HG03460 (cell line): ENCODE results near the gene GMDS.

ENCODE experiments used
- ATAC-seq: cut with Tn5 transposase; IDR thresholded peaks from one replicate; pipeline ENCODE4 v1.9.1; 2021; ENCODE audit not compliant: unreplicated experiment

GMDS gene

DNA sequence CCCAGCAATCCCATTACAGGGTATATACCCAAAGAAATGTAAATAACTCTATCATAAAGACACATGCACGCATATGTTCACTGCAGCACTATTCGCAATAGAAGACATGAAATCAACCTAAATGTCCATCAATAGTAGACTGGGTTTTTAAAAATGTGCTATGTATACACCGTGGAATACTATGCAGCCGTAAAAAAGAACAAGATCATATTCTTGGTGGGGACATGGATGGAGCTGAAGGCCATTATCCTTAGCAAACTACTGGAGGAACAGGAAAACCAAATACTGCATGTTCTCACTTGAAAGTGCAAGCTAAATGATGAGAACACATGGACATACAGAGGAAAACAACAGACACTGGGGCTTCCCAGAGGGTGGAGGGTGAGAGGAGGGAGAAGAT lies 201.2 kb downstream of the GMDS start:
- ATAC-seq: no peak

DNA sequence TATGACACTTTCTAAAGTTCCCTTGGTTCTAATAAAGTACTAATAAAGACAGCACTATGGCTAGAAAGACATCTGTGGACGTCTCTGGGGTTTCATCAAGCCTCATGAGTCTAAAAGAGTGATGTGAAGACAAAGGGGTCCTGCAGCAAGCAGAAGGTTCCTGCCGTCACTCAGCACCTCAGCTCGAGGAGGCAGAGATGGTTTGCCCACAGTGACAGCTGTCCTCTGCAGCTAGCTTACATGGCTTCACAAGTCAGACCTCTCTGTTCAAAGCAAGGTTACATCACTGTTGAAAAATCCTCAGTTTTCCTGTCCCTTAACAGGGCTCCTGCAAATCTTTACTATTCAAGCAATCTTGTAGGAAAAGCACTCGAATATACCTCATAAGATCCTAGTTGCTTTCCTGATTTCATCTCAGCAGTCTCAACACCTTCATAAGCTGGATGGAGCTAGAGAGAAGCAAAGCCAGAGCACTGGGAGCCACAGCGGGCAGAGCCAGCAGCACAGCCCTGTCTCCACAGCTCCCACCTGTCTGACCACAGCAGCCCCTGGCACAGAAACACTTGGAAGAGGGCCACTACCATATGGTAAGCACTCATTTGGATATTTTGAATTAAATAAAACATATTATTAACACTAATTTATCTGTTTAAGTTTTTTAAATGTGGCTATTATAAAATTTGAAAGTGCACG lies 202.3 kb downstream of the GMDS start:
- ATAC-seq: no peak

DNA sequence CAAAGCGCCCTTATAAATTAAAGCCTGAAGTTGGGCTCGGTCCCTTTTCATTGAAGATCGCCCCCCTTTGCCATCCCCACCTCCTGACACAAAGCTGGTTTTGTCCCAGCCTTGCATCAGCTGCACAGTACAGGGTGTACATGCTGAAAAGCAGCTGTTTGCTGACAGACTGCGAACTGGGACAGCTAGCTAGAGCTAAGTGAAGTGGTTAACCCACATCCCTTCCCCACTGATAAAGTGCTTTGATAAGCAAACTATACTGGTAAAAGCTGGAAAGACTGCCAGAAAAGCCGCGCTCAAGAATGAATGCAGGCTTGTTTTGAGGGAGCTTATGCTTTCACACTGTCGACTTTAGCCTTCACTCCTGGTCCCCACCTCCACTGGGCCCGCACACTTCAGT lies 207.3 kb downstream of the GMDS start:
- no peak for ATAC-seq

DNA sequence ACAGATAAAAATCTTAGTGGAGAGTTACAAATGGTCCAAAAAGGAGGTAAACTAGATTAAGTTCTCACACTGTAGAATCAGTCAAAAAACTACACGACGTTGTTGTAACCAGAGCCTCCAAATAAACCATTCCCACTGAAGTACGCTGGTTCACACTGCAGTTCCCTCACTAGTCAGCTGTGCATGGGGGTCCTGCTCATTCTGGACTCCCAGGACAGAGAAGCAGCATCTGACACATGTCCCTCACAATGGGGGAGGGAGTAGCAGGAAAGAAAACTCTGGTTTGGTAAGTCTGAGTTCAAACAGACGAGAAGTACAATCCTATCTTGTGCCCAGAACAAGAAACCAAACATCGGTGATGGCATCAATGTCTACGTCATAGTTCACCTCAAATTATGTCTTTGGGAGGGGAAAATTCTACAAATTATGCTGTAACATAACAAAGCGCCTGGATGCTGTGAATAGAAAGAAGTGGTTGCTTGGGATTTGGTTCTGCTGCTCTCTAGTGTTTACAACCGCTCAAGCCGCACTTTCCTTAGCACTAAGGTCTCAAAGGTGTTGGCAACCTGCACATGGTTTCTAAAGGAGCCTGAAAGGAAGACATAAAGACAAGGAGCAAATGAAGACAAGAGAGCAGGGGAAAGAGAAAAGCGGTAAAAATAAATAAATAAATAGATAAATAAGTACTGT lies 208.0 kb downstream of the GMDS start:
- ATAC-seq: no peak

DNA sequence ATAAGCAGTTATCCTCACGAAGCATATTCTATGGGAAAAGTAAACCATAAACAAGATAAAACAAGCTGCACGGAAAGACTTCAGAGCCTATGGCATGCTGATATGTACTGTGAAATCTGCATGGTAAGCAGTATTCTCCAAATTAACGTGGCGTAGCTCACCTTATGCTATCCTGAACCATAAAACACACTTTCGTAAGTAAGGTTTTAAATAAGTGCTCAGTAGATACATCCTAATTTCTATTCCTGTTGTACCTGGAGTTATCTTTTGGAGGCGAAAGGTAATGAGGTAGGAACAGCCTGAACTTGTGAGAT lies 208.7 kb downstream of the GMDS start:
- no peak for ATAC-seq

DNA sequence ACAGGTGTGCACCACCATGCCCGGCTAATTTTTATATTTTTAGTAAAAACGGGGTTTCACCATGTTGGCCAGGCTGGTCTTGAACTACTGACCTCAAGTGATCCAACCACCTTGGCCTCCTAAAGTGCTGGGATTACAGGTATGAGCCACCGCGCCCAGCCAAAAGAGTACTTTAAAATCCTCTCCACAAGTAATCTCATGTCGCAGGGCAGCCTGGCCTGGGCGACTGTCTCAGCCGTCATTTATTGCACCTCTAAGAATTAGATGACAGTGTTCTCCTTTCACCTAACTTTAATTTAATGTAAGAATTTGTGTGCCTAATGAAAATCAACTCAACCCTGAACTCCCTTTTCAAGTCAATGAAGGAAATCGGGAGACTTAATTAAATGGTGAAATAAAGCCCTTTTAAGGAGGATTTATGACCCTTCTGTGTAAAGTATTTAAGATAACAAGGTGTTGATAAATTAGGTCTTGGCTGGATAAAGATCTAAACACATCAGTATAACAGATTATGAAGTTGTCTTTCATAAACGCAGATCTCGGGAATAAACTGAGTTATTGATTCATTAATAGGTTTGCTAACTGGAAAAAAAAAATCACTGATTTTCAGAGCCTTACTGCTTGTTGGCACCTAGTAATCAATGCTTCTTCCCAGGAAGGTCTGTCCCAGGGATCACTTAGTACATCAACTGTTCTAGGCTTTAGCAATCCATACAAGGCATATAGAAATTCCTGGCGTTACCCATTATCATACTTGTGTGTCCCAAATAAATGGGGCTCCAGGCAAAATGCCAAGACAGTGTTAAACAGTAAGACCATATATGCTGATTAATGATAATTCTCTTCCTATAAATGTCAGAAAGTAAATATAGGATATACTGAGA lies 209.3 kb downstream of the GMDS start:
- no peak for ATAC-seq

DNA sequence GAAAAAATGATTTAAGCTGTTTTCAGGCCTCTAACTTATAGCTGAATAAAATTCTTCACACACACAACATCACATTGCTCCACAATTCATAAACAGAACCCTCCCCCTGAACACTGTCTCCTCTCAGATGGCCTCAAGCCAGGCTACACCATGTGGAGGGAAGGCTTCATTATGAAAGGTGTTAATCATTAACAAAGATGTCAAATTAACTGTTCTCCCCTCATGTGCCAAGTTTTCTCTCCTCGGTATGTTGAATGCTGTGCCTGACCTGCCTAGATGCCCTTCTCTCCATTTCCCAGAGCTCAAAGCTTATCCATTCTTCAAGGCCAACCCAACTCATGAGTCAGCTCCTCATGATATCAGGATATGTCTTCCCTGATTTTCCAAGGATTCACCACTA lies 210.4 kb downstream of the GMDS start:
- no peak for ATAC-seq

DNA sequence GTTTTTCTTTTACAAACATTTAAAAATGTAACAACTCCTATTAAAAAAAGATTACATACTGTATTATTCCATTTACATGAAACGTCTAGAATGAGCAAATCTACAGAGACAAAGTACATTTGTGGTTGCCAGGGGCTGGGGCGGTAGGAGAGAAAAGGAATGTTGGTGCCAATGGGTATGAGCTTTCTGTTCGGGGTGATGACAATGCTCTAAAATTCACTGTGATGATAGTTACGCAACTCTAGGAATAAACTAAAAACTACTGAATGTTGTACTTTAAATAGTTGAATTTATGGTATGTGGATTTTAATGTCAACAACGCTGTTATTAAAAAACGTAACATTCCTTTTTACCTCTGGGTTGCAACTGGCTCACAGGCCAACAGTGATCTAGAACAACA lies 211.1 kb downstream of the GMDS start:
- ATAC-seq: no peak

DNA sequence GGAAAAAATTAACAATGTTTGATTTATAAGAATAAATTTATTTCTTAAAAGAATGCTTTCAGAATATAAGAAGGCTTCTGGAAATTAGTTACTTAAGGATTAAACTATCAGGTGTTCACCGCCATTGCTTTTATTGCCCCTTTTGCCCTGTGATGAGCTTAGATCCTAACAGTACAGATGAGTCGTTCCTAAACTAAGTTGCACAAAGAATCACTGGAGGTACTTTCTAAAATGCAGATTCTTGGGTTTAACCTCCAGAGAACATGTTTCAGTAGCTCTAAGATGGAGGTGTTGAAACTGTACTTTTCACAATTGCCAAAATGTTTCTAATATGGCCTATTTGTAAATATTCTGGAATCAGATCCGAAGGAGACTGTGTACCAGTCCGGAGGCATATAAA lies 211.9 kb downstream of the GMDS start:
- no peak for ATAC-seq

DNA sequence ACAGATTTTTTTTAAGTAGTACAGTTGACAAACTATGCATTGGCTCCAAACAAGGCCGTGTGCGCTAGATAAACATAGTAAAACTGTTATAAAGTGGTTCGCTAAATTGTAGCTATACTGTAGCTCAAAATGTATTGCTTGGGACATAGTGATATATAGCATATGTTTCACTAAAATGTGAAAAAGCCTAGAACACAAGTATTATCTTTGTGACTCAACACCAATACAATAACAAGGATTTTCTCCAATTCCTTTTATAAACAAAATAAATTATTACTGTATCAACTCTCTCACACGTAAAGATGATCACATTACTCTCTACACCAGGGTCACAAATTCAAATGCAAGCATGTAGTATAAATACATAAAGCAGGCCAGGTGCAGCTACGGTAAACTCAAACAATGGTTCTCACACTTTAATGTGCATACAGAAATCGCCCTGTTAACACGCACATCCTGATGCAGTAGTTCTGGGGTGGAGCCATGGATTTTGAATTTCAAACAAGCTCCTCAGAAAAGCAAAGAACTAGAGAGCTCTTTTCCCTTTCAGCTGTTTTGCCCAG lies 214.6 kb downstream of the GMDS start:
- no peak for ATAC-seq

DNA sequence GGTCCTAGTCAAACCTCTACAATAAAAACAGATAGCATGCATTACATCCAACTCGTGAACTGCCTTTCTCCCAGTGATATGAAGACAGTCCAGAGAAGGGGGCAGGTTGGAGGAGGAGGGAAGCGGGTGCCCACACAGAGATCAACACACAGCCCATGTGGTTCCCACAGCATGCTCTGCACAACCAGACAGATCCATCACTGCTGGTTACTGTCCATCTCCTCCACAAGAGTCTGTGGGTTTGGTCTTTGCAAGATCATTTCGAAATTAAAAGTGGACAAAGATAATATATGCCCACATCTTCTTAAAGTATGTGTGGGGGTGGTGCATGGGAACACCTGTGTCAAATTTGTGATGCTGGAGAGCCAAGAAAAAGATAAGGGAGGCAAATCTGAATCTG lies 215.5 kb downstream of the GMDS start:
- no peak for ATAC-seq

DNA sequence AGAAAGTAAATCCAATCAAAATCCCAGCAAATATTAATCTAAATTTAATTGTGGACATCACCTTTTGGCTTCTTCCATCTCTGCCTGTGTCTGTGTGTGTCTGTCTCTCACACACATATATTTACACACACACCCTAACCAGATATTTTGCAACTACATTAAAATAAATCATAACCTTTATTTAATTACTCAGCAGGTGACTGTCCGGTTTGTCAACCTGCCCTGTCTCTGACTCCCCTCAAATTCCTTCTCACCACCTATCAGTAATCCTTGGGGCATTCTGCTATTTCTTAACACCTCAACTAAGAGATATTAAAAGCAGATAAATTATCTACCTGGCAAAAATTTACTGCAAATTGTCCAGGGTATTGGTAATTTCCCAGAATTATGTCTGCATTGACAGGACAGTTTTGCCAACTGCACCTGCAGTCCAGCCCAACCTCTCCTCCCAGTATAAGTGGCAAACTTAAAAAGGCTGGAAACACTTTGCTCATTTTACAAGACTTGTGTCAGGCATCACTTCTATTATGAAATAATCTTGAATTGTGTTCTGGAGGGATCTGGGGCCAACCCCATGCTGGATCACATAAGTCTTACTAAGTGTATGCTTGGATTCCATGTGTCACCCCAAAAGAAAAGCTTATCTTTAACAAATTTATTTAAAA lies 216.1 kb downstream of the GMDS start:
- no peak for ATAC-seq

DNA sequence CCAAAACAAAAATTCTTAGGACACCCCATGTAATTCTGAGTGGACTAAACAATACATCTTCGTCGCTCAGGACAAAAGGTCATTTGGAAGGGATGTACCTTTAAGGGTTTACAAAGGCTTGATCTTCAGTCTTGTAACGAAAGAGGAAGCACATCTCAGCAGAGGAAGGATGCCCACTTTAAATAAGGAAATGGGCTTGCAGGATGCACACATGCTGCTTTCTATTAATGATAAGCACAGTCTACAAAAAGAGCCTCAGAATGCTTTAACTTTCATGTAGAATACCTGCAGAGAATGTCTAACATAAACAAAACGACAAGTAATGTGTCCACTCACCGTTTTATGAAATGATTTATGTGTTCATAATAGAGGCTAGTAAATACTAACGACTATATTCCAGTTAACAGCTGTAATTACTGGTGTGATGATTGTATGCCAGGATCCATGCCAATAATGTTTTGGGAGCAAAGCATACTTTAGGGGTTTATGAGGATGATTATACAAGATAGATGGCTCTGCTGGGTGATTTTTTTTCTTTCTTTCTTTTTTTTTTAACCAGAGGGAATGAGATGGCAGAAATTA lies 216.9 kb downstream of the GMDS start:
- ATAC-seq: peak; percentile 90

DNA sequence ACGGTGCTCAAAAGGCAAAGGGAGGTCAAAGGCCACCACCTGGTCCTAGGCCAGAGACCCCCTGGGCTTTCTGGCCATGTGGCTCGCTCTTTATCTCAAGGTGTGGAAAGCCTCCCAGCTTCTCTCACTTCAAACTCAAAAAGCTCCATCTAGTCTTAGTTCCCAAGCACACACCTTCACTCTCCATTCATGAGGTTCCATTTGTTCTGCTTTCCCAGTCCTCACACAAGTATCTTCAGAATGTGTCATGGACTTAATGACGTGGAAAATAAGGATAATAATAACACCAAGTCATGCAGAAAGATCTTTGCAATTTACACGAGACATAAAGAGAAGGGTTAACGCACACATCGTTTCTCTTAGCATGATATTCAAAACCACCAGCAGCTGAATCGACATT lies 219.3 kb downstream of the GMDS start:
- ATAC-seq: no peak

DNA sequence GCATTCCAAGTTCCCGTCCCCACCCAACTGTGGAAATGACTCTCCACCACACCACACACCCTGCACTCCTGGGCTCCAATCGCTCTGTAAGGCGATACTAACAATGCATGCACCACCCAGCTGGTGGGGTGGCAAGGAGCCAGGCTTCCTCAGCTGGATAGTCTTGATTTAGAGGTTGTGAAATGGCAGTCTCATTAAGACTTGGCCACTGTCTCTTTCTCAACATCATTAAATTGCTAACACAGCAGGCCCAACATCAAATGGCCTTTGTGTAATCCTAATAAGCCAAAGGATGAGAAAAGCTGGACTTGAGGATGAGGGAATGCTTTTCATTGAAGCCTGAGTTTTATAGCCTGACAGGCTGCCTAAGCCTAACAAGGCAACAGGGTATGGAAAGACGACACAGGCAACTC lies 223.7 kb downstream of the GMDS start:
- no peak for ATAC-seq

DNA sequence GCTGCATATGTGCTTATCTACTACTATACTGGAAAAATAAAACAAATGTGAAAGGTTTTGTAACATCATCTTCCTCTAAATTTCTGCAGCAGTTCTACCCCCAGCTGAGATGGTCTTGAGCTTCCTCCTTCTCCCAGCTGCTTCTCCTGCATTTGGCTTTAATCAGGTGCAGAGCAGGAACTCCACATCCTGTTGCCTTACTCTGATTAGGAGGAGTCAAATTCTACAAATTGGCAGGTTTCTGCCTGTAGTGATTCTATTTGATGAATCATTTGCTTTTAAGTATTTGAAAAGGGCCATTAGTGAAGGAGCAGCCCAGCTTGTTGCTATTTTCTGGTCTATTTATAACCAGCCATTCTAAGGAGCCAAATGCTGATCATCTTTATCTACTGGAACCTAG lies 224.5 kb downstream of the GMDS start:
- no peak for ATAC-seq

DNA sequence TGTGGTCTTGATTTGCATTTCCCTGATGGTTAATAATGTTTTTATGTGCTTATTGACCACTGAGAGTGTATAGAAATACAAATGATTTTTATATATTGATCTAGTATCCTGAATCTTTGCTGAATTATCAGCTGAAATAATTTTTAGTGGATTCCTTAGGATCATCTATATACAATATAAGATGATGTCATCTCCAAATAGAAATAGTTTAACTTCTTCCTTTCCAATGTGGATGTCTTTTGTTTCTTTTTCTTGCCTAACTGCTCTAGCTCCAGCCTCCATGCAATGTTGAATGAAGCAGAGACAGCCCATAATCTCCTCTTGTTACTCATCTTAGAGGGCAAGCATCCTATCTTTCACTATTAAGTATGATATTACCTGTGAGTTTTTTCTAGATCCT lies 226.4 kb downstream of the GMDS start:
- ATAC-seq: no peak

DNA sequence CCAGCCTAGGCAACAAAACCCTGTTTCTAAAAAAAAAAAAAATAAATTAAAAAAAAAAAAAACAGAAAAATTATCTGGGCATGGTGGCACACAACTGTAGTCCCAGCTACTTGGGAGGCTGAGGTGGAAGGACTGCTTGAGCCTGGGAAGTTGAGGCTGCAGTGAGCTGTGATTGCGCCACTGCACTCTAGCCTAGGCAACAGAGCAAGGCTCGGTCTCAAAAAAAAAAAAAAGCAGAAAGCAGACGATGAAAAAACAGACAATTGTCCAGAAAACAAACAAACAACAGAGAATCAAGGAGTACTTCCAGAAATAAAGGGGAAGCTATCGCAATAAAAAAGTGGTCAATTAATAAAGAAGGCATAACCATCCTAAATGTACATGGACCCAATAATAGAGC lies 229.4 kb downstream of the GMDS start:
- no peak for ATAC-seq

DNA sequence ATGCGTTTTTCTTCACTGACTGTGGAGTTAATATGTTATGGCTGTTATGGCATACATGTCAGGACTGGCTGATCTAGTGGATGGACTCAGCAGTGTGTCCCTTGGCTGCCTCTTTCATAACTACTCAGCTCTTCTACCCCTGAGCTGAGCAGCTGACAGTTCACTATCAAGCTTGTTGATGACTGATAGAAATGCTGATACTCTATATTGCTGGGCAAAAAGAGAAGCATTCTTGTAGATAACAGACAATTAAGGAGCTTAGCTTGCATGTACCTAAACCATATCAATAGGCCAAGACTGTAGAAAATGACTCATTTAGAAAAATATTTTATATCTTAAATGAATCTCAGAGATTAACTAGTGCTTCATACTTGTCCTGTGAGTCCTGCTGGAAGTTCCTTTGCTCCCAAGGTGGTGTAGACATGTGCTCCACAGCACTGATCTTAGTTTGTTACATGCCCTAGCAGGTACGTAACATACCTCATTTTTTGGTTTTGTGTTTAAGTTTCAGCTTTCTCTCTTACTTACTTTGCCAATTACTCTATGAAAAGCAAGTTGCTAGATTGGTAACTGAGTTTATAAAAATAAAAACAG lies 236.9 kb downstream of the GMDS start:
- ATAC-seq: no peak

DNA sequence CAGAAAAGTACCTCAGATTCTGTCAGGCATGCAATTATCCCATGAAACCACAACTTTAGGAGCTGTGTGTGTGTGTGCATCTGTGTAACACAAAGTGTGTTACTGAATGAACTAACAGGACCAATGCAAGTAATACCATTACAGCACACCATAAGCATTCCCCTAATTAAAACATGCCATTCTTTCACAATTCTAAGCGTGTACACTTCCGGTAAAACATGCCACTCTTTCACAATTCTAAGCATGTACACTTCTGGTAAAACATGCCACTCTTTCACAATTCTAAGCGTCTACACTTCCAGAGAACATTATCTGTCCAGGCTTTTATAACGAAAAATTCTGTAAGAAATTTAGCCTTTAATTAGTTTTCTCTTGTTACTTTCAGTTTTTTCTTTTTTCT lies 238.2 kb downstream of the GMDS start:
- ATAC-seq: no peak

DNA sequence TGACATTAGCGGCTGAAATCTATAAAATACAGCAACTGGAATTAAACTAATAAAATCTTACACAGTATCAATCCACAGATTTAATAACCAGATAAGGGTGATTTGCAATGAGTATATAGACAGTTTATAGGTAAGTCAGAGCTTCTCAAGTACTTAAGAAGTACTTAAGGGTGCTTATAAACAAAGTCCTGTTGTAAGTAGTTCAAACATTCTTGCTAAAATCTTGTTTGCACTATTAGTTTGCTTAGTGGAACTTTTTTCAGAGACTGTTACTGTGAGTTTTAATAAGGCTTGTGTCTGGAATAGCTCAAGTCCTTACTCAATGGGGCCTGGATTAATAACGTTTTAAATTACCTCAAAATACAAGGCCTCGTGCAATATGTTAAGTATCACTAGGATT lies 240.5 kb downstream of the GMDS start:
- no peak for ATAC-seq
